ENCODE data around the gene PET117.

DNA sequence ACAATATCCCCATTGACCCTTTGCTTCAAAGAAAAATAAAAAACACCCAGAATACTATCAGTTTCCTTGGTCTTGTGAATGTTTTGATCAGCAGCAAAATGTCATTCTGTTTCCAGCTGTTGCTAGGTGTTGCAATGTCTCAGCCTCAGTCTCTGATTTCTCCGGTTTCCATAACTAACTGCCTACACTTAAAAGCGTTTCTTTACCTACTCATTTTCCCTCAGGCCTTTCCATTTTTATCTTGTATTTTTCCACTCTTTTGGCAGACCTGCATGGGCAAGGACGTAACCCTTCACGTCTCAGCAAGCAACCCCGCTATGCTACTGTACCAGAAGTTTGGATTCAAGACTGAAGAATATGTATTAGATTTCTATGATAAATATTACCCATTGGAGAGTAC lies 49.4 kb downstream of the PET117 start:
- TF ChIP-seq, protein P1, sequence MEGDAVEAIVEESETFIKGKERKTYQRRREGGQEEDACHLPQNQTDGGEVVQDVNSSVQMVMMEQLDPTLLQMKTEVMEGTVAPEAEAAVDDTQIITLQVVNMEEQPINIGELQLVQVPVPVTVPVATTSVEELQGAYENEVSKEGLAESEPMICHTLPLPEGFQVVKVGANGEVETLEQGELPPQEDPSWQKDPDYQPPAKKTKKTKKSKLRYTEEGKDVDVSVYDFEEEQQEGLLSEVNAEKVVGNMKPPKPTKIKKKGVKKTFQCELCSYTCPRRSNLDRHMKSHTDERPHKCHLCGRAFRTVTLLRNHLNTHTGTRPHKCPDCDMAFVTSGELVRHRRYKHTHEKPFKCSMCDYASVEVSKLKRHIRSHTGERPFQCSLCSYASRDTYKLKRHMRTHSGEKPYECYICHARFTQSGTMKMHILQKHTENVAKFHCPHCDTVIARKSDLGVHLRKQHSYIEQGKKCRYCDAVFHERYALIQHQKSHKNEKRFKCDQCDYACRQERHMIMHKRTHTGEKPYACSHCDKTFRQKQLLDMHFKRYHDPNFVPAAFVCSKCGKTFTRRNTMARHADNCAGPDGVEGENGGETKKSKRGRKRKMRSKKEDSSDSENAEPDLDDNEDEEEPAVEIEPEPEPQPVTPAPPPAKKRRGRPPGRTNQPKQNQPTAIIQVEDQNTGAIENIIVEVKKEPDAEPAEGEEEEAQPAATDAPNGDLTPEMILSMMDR (IDR thresholded peaks at IDR 0.05), result no peak
- no peak for TF ChIP-seq EZH2phosphoT487 (IDR thresholded peaks at IDR 0.05)
